K562 (cell line): ENCODE data around the gene DNAJC11. TPM values are rescaled to one million over a fixed set of nuclear protein-coding genes. Genes with fewer than 3 reads are reported as not detected.

Experiments used
- ARNT ChIP-seq, 2 experiments: fragments of 450-650 bp; IDR thresholded peaks; 2 replicates each; pipeline ENCODE4 v1.6.1; 2016; ENCODE audit warnings: mild to moderate bottlenecking in 1 of 2
- FOSL1 ChIP-seq: fragments of 200-800 bp; sonication (Bioruptor generic); conservative IDR thresholded peaks from 2 replicates; pipeline ENCODE4 v1.6.1; 2016; ENCODE audit warnings: missing genetic modification characterization, missing compliant biosample characterization
- GABPA ChIP-seq: fragments of 200-800 bp; sonication (Bioruptor generic); conservative IDR thresholded peaks from 2 replicates; pipeline ENCODE4 v1.6.1; 2016; ENCODE audit warnings: low read depth, missing genetic modification characterization, missing compliant biosample characterization
- PCBP1 ChIP-seq: fragments of 200-400 bp; formaldehyde crosslinking; IDR thresholded peaks from 2 replicates; pipeline ENCODE4 v1.6.1; 2018; ENCODE audit warnings: mild to moderate bottlenecking, low read depth, low read length; ENCODE audit not compliant: poor library complexity, severe bottlenecking
- PYGO2 ChIP-seq: fragments of 450-650 bp; IDR thresholded peaks from 2 replicates; pipeline ENCODE4 v1.6.1; 2016; ENCODE audit warnings: mild to moderate bottlenecking, missing genetic modification characterization, moderate library complexity, missing compliant biosample characterization
- SETDB1 ChIP-seq: IDR thresholded peaks from one replicate; pipeline ENCODE4 v1.6.1; 2012; ENCODE audit warnings: low read length, control low read depth, inconsistent platforms
- SIN3B ChIP-seq: fragments of 450-650 bp; IDR thresholded peaks from 2 replicates; pipeline ENCODE4 v1.6.1; 2017; ENCODE audit warnings: low read depth, mild to moderate bottlenecking, moderate library complexity
- SLC30A9 ChIP-seq: fragments of 250-450 bp; sonication (Bioruptor Pico); IDR thresholded peaks from 2 replicates; pipeline ENCODE4 v1.8.0; 2022; ENCODE audit warnings: mild to moderate bottlenecking, moderate library complexity
- SRSF1 ChIP-seq: fragments of 200-400 bp; formaldehyde crosslinking; IDR thresholded peaks from 2 replicates; pipeline ENCODE4 v1.6.1; 2017; ENCODE audit warnings: mild to moderate bottlenecking, low read depth, low read length, moderate library complexity
- TCF3 ChIP-seq: sonication (generic); formaldehyde crosslinking; IDR thresholded peaks from 2 replicates; pipeline ENCODE4 v1.4.0; 2020; ENCODE audit warnings: mild to moderate bottlenecking, missing genetic modification reagents
- TCFL5 ChIP-seq: fragments of 250-450 bp; sonication (Bioruptor Pico); conservative IDR thresholded peaks from 2 replicates; pipeline ENCODE4 v1.6.1; 2021; ENCODE audit warnings: mild to moderate bottlenecking, moderate library complexity, matching md5 sums
- ZNF134 ChIP-seq: fragments of 250-450 bp; sonication (Bioruptor Pico); conservative IDR thresholded peaks from 2 replicates; pipeline ENCODE4 v1.4.0; 2020
- ZNF174 ChIP-seq: fragments of 250-450 bp; sonication (Bioruptor Pico); IDR thresholded peaks from 2 replicates; pipeline ENCODE4 v1.4.0; 2020; ENCODE audit warnings: mild to moderate bottlenecking
- ZNF253 ChIP-seq: fragments of 250-450 bp; sonication (Bioruptor Pico); conservative IDR thresholded peaks from 2 replicates; pipeline ENCODE4 v1.6.1; 2021; ENCODE audit warnings: mild to moderate bottlenecking
- ZNF444 ChIP-seq: fragments of 250-450 bp; sonication (Bioruptor Pico); IDR thresholded peaks from 2 replicates; pipeline ENCODE4 v1.4.0; 2020; ENCODE audit warnings: mild to moderate bottlenecking, moderate library complexity
- polyA plus RNA-seq, 8 experiments: library from polyadenylated mRNA; depleted of rRNA in 4 of 8; stranded (reverse) in 5 of 8; unstranded in 3 of 8; fragments of >200 nt; fragmentation: Nextera tagmentation in 2 of 8; fragmentation: Illumina TruSeq in 1 of 8; extraction: Ambion mirVana in 2 of 8; extraction: Trizol in 1 of 8; gene quantifications; 2 replicates each; pipeline versions ENCODE4 v1.2.1 to v1.2.3, GENCODE V29; 2011 to 2014; ENCODE audit warnings: inconsistent platforms in 1 of 8, missing spikeins in 1 of 8
- total RNA-seq, 7 experiments: library from RNA; depleted of rRNA in 6 of 7; stranded (reverse); fragments of >200 nt in 6 of 7; fragmentation: Illumina TruSeq in 2 of 7; extraction: Trizol in 2 of 7; gene quantifications; 2 replicates each; pipeline versions ENCODE4 v1.2.1 to v1.2.3, GENCODE V29; 2011 to 2021; ENCODE audit warnings: low replicate concordance in 1 of 7
- TF ChIP-seq, protein P1 (sequence below): IDR thresholded peaks from 3 replicates; pipeline ENCODE4 v1.6.1; 2011; ENCODE audit warnings: borderline replicate concordance, mild to moderate bottlenecking, moderate library complexity; ENCODE audit not compliant: insufficient read length; ENCODE audit errors: extremely low read depth
- TF ChIP-seq, protein P2 (sequence below): fragments of 450-650 bp; IDR thresholded peaks from 2 replicates; pipeline ENCODE4 v1.6.1; 2017; ENCODE audit warnings: mild to moderate bottlenecking, moderate library complexity
- TF ChIP-seq, protein P3 (sequence below): fragments of 450-650 bp; formaldehyde crosslinking; IDR thresholded peaks from 2 replicates; pipeline ENCODE4 v1.4.0; 2020; ENCODE audit warnings: mild to moderate bottlenecking, moderate library complexity
- TF ChIP-seq, protein P4 (sequence below), 3 experiments: fragments of 200-800 bp in 1 of 3; sonication (Bioruptor generic) in 1 of 3; sonication (generic) in 1 of 3; formaldehyde crosslinking in 1 of 3; IDR thresholded peaks; 2 replicates each; pipeline versions ENCODE4 v1.6.1 to v1.8.0; 2016 to 2022; ENCODE audit warnings: mild to moderate bottlenecking in 2 of 3, missing compliant biosample characterization in 2 of 3, missing genetic modification characterization in 2 of 3, missing genetic modification reagents in 1 of 3
- TF ChIP-seq, protein P5 (sequence below): fragments of 250-450 bp; sonication (Bioruptor Pico); IDR thresholded peaks from 2 replicates; pipeline ENCODE4 v1.8.0; 2021; ENCODE audit warnings: borderline replicate concordance, mild to moderate bottlenecking, moderate library complexity; ENCODE audit not compliant: poor library complexity, severe bottlenecking

DNAJC11 gene
- total and polyA plus RNA-seq, 9 of the 15 experiments (the other 6 are each of a cell fraction or from before 2014, with no cell fraction given), result 14.1 to 123 (median 76.6) TPM

DNA sequence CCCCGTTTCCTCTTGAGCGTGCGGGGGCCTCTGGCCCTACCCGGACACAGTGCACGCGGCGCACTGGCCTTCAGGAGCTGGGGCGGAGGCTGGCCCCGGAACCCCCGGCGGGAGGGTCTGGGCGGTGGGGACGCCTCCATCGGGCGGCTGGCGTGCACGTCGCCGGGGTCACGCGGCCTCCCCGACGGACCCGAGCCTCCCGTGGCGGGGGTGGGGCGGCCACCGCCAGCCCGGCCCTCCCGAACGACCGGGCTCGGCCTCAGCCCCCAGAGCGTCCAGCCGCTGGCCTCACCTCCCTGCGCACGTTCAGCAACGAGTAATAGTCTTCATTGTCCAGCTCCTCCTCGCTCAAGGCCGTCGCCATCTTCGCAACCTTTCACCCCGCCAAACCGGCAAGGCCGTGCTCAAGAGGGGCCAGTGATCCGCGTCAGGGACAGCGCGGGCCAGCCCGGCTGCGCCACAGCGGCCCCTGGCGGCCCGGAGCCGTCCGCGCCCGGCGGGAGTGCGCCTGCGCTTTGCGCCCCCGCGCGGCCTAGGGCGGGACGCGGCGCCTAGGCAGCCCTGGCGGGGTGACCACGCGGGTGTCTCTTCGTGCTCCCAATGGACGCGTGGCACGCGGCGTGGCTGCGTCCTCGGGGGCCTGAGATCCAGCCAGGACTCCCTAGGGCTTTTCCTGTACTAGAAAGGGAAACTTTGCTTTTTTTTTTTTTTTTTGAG, at the start of gene DNAJC11 (continued):
- TF ChIP-seq, protein P1, sequence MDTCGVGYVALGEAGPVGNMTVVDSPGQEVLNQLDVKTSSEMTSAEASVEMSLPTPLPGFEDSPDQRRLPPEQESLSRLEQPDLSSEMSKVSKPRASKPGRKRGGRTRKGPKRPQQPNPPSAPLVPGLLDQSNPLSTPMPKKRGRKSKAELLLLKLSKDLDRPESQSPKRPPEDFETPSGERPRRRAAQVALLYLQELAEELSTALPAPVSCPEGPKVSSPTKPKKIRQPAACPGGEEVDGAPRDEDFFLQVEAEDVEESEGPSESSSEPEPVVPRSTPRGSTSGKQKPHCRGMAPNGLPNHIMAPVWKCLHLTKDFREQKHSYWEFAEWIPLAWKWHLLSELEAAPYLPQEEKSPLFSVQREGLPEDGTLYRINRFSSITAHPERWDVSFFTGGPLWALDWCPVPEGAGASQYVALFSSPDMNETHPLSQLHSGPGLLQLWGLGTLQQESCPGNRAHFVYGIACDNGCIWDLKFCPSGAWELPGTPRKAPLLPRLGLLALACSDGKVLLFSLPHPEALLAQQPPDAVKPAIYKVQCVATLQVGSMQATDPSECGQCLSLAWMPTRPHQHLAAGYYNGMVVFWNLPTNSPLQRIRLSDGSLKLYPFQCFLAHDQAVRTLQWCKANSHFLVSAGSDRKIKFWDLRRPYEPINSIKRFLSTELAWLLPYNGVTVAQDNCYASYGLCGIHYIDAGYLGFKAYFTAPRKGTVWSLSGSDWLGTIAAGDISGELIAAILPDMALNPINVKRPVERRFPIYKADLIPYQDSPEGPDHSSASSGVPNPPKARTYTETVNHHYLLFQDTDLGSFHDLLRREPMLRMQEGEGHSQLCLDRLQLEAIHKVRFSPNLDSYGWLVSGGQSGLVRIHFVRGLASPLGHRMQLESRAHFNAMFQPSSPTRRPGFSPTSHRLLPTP, result no peak
- TF ChIP-seq SIN3B, result peak; percentile 100
- no peak for TF ChIP-seq SRSF1
- TF ChIP-seq TCFL5, result no peak
- TF ChIP-seq, protein P2, sequence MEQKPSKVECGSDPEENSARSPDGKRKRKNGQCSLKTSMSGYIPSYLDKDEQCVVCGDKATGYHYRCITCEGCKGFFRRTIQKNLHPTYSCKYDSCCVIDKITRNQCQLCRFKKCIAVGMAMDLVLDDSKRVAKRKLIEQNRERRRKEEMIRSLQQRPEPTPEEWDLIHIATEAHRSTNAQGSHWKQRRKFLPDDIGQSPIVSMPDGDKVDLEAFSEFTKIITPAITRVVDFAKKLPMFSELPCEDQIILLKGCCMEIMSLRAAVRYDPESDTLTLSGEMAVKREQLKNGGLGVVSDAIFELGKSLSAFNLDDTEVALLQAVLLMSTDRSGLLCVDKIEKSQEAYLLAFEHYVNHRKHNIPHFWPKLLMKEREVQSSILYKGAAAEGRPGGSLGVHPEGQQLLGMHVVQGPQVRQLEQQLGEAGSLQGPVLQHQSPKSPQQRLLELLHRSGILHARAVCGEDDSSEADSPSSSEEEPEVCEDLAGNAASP, result no peak
- TF ChIP-seq GABPA (tag), result peak; percentile 76
- peak; percentile 76 for TF ChIP-seq PCBP1
- TF ChIP-seq, protein P3, sequence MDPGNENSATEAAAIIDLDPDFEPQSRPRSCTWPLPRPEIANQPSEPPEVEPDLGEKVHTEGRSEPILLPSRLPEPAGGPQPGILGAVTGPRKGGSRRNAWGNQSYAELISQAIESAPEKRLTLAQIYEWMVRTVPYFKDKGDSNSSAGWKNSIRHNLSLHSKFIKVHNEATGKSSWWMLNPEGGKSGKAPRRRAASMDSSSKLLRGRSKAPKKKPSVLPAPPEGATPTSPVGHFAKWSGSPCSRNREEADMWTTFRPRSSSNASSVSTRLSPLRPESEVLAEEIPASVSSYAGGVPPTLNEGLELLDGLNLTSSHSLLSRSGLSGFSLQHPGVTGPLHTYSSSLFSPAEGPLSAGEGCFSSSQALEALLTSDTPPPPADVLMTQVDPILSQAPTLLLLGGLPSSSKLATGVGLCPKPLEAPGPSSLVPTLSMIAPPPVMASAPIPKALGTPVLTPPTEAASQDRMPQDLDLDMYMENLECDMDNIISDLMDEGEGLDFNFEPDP (CRISPR knock-in tag), result no peak
- no peak for TF ChIP-seq ZNF253 (CRISPR knock-in tag)
- peak; percentile 53; the same call in 1 of the 2 replicates for TF ChIP-seq TCF3 (CRISPR knock-in tag)
- TF ChIP-seq, protein P4, sequence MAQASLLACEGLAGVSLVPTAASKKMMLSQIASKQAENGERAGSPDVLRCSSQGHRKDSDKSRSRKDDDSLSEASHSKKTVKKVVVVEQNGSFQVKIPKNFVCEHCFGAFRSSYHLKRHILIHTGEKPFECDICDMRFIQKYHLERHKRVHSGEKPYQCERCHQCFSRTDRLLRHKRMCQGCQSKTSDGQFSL (CRISPR knock-in tag; IDR thresholded peaks at IDR 0.05), result peak; percentile 78
- TF ChIP-seq, protein P4 (tag; IDR thresholded peaks at IDR 0.05), result peak in 1 of 2 experiments; percentile 44; a peak in 1 of 4 replicates
- TF ChIP-seq ZNF444 (CRISPR knock-in tag), result no peak
- TF ChIP-seq, protein P5, sequence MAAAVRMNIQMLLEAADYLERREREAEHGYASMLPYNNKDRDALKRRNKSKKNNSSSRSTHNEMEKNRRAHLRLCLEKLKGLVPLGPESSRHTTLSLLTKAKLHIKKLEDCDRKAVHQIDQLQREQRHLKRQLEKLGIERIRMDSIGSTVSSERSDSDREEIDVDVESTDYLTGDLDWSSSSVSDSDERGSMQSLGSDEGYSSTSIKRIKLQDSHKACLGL, result peak; percentile 89
- TF ChIP-seq ZNF134 (CRISPR knock-in tag), result no peak
- peak; percentile 99 for TF ChIP-seq SETDB1
- peak; percentile 60 for TF ChIP-seq FOSL1 (tag)
- TF ChIP-seq SLC30A9 (CRISPR knock-in tag), result 0 out of 2 replicates have a peak, but pooled peaks have one; percentile 56
- TF ChIP-seq ARNT (IDR thresholded peaks at IDR 0.05), result no peak
- no peak for TF ChIP-seq PYGO2 (tag)
- TF ChIP-seq ZNF174 (CRISPR knock-in tag), result no peak
